ENCODE measurements around the gene C11orf21. TPM values are rescaled to one million over a fixed set of nuclear protein-coding genes. Genes with fewer than 3 reads are reported as not detected.
A peak's percentile ranks its signal among the peaks of the same experiment; 100 is the strongest.

Gene C11orf21
- polyA plus RNA-seq, 1 donor, result 22.7 TPM

GRCh38 chr11:2325123-2325522 is 23.4 kb upstream of the C11orf21 start:
- no peaks in the 10 kb centered on the region for H3K27me3 ChIP-seq (ENCODE audit: control insufficient read depth, insufficient read depth, low read length)
- no peaks in the 10 kb centered on the region for H3K9me3 ChIP-seq (ENCODE audit: control insufficient read depth, low read depth, low read length)
- H3K4me1 ChIP-seq (ENCODE audit: control insufficient read depth, insufficient read depth, low read length), result no peaks in the 10 kb centered on the region
- H3K4me3 ChIP-seq (ENCODE audit: low read length), result no peak overlapping the region
- H3K36me3 ChIP-seq (ENCODE audit: control insufficient read depth, insufficient read depth, low read length), result no peaks in the 10 kb centered on the region
- DNase-seq, result no peak
- no peak overlapping the region for H3K27ac ChIP-seq (ENCODE audit: low read length)
- no CpG with 5 or more reads among the region's 4 CpGs for WGBS (ENCODE audit: insufficient coverage, low lambda C conversion rate)

GRCh38 chr11:2321311-2321683 is 19.6 kb upstream of the C11orf21 start:
- Histone ChIP-seq H3K4me1 (ENCODE audit: control insufficient read depth, insufficient read depth, low read length) (no peaks in the 10 kb centered on the region), H3K9me3 (ENCODE audit: control insufficient read depth, low read depth, low read length) (peaks cover 11% of the 10 kb centered on the region), H3K27me3 (ENCODE audit: control insufficient read depth, insufficient read depth, low read length) (no peaks in the 10 kb centered on the region), H3K27ac (ENCODE audit: low read length) (no peak overlapping the region), H3K36me3 (ENCODE audit: control insufficient read depth, insufficient read depth, low read length) (no peaks in the 10 kb centered on the region), H3K4me3 (ENCODE audit: low read length) (no peak overlapping the region)
- DNase-seq, result no peak
- 80% methylated on average over 1 of the region's 6 CpGs for WGBS (ENCODE audit: insufficient coverage, low lambda C conversion rate)

- Histone ChIP-seq H3K4me1 (ENCODE audit: control insufficient read depth, insufficient read depth, low read length) (no peaks in the 10 kb centered on the region), H3K9me3 (ENCODE audit: control insufficient read depth, low read depth, low read length) (peaks cover 11% of the 10 kb centered on the region), H3K4me3 (ENCODE audit: low read length) (no peak overlapping the region), H3K27me3 (ENCODE audit: control insufficient read depth, insufficient read depth, low read length) (no peaks in the 10 kb centered on the region), H3K27ac (ENCODE audit: low read length) (no peak overlapping the region), H3K36me3 (ENCODE audit: control insufficient read depth, insufficient read depth, low read length) (no peaks in the 10 kb centered on the region)
- no CpG with 5 or more reads among the region's 23 CpGs for WGBS (ENCODE audit: insufficient coverage, low lambda C conversion rate)
- no peak for DNase-seq
Measured at GRCh38 chr11:2320568-2321310, 19.0 kb upstream of the C11orf21 start.

- Histone ChIP-seq H3K27ac (ENCODE audit: low read length) (no peak overlapping the region), H3K4me1 (ENCODE audit: control insufficient read depth, insufficient read depth, low read length) (no peaks in the 10 kb centered on the region), H3K36me3 (ENCODE audit: control insufficient read depth, insufficient read depth, low read length) (no peaks in the 10 kb centered on the region), H3K9me3 (ENCODE audit: control insufficient read depth, low read depth, low read length) (peaks cover 11% of the 10 kb centered on the region), H3K27me3 (ENCODE audit: control insufficient read depth, insufficient read depth, low read length) (no peaks in the 10 kb centered on the region), H3K4me3 (ENCODE audit: low read length) (no peak overlapping the region)
- DNase-seq, result no peak
- WGBS (ENCODE audit: insufficient coverage, low lambda C conversion rate), result no CpG with 5 or more reads among the region's 10 CpGs
Measured at GRCh38 chr11:2319791-2320472, 18.2 kb upstream of the C11orf21 start.

DNA sequence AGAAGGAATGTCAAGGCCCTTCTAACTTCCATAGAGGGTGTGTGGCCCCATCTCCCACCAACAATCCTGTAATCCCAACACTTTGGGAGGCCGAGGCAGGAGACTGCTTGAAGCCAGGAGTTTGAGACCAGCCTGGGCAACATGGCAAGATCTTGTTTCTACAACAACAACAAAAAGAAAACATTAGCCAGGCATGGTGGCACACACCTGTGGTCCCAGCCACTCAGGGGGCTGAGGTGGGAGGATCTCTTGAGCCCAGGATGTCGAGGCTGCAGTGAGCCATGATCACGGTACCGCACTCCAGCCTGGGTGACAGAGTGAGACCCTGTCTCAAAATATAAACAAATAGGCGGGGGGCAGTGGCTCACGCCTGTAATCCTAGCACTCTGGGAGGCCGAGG is 17.0 kb upstream of the C11orf21 start:
- Histone ChIP-seq H3K27ac (ENCODE audit: low read length) (no peak overlapping the region), H3K27me3 (ENCODE audit: control insufficient read depth, insufficient read depth, low read length) (no peaks in the 10 kb centered on the region), H3K4me3 (ENCODE audit: low read length) (no peak overlapping the region), H3K9me3 (ENCODE audit: control insufficient read depth, low read depth, low read length) (peaks cover 11% of the 10 kb centered on the region), H3K4me1 (ENCODE audit: control insufficient read depth, insufficient read depth, low read length) (peaks cover 7% of the 10 kb centered on the region), H3K36me3 (ENCODE audit: control insufficient read depth, insufficient read depth, low read length) (no peaks in the 10 kb centered on the region)
- WGBS (ENCODE audit: insufficient coverage, low lambda C conversion rate), result 83% methylated on average over 1 of the region's 7 CpGs
- no peak for DNase-seq

DNA sequence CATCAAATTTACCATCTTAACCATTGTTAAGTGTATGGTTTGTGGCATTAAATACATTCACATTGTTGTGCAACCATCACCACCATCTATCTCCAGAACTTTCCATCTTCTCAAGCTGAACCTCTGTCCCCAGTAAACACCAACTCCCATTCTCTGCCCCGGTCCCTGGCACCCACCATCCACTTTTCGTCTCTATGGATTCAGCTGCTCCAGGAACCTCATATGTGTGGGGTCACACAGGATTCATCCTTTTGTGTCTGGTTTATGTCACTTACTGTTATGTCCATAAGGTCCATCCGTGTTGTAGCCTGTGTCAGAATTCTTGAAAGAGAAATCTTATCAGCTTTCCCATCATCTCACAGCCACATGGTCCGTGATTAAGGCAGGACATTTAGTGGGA is 16.4 kb upstream of the C11orf21 start:
- H3K9me3 ChIP-seq (ENCODE audit: control insufficient read depth, low read depth, low read length), result peaks cover 11% of the 10 kb centered on the region
- no peaks in the 10 kb centered on the region for H3K27me3 ChIP-seq (ENCODE audit: control insufficient read depth, insufficient read depth, low read length)
- H3K36me3 ChIP-seq (ENCODE audit: control insufficient read depth, insufficient read depth, low read length), result no peaks in the 10 kb centered on the region
- no peak for DNase-seq
- H3K4me1 ChIP-seq (ENCODE audit: control insufficient read depth, insufficient read depth, low read length), result peaks cover 7% of the 10 kb centered on the region
- no peak overlapping the region for H3K4me3 ChIP-seq (ENCODE audit: low read length)
- no CpG with 5 or more reads among the region's 4 CpGs for WGBS (ENCODE audit: insufficient coverage, low lambda C conversion rate)
- no peak overlapping the region for H3K27ac ChIP-seq (ENCODE audit: low read length)

DNA sequence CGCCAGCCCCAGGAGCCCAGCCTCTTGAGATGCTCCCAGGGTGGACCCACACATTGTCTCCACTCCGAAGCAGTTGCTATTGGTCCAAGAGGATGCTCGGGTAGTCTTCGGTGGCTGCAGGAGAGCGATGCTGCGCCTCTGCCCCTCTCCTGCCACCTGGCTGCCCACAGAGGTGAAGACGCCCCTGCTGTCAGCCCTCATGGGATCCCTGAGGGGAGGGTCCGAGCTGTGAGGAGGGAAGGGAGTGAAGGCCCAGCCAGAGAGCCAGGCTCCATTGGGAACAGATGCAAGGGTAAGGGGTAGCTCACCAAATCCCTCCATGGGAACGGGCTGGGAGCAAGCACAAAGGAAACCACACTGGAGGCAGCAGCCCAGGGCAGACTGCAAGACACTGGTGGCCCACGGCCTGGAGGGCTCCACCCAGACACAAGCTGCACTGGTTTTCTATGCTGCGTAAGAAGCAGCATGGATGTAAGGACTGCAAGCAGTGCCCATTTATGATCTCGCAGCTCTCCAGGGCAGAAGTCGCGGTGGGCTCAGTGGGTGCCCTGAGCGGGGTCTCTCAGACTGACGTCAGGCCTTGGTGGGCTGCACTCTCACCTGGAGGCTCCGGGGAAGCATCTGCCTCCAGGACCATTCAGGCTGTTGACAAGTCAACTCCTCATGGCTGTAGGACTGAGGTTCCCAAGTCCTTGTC is 15.8 kb upstream of the C11orf21 start:
- Histone ChIP-seq H3K36me3 (ENCODE audit: control insufficient read depth, insufficient read depth, low read length) (no peaks in the 10 kb centered on the region), H3K27ac (ENCODE audit: low read length) (no peak overlapping the region), H3K4me1 (ENCODE audit: control insufficient read depth, insufficient read depth, low read length) (peaks cover 7% of the 10 kb centered on the region), H3K27me3 (ENCODE audit: control insufficient read depth, insufficient read depth, low read length) (no peaks in the 10 kb centered on the region), H3K9me3 (ENCODE audit: control insufficient read depth, low read depth, low read length) (peaks cover 11% of the 10 kb centered on the region), H3K4me3 (ENCODE audit: low read length) (no peak overlapping the region)
- DNase-seq, result no peak
- no CpG with 5 or more reads among the region's 17 CpGs for WGBS (ENCODE audit: insufficient coverage, low lambda C conversion rate)

DNA sequence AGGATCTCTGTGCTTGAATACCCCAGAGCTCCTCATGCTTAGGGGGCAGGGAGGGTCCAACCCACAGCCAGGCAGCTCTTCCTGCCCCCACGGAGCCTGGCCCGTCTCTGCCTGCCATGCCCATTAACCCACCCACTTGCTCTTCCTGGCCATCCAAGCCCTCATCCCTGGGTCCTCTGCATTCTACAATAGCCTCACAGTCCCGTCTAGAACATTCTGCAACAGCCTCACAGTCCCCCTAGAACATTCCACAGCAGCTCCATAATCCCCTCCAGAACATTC is 15.2 kb upstream of the C11orf21 start:
- H3K36me3 ChIP-seq (ENCODE audit: control insufficient read depth, insufficient read depth, low read length), result no peaks in the 10 kb centered on the region
- H3K4me3 ChIP-seq (ENCODE audit: low read length), result no peak overlapping the region
- no CpG with 5 or more reads among the region's 3 CpGs for WGBS (ENCODE audit: insufficient coverage, low lambda C conversion rate)
- H3K27ac ChIP-seq (ENCODE audit: low read length), result no peak overlapping the region
- H3K9me3 ChIP-seq (ENCODE audit: control insufficient read depth, low read depth, low read length), result peaks cover 11% of the 10 kb centered on the region
- peaks cover 10% of the 10 kb centered on the region for H3K4me1 ChIP-seq (ENCODE audit: control insufficient read depth, insufficient read depth, low read length)
- H3K27me3 ChIP-seq (ENCODE audit: control insufficient read depth, insufficient read depth, low read length), result no peaks in the 10 kb centered on the region
- no peak for DNase-seq

DNA sequence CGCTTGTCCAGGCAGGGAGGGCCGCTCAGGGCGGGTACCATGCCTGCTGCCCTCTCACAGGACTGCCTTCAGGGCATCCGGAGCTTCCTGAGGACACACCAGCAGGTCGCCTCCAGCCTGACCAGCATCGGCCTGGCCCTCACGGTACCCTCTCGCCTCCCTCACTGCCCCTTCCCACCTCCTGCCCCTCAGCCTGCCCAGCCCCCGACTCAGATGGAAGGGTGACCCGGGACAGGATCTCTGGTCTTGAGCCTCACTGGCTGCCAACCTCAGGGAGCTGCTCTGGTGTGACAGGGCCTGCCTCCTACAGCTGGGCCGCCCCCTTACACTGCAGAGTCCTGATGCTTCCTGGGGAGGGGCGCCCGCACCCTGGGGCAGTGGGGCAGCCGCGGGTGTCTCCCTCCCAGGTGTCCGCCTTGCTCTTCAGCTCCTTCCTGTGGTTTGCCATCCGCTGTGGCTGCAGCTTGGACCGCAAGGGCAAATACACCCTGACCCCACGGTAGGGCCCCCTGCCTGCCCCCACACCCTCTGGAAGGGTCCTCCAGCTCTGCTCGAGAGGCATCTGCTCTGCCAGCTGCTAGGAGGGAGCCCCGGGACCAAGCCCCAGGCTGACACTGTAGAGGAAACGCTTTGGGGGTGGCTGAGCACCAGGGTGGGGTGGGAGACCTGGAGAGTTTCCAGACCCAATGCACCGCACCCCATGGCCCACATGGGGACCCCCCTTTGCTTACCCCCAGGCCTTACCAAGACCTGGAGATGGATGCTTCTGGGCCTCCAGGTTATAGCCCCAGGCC is 14.6 kb upstream of the C11orf21 start:
- peaks cover 10% of the 10 kb centered on the region for H3K4me1 ChIP-seq (ENCODE audit: control insufficient read depth, insufficient read depth, low read length)
- no peak for DNase-seq
- no peak overlapping the region for H3K4me3 ChIP-seq (ENCODE audit: low read length)
- WGBS (ENCODE audit: insufficient coverage, low lambda C conversion rate), result no CpG with 5 or more reads among the region's 23 CpGs
- H3K27me3 ChIP-seq (ENCODE audit: control insufficient read depth, insufficient read depth, low read length), result no peaks in the 10 kb centered on the region
- no peak overlapping the region for H3K27ac ChIP-seq (ENCODE audit: low read length)
- peaks cover 11% of the 10 kb centered on the region for H3K9me3 ChIP-seq (ENCODE audit: control insufficient read depth, low read depth, low read length)
- H3K36me3 ChIP-seq (ENCODE audit: control insufficient read depth, insufficient read depth, low read length), result no peaks in the 10 kb centered on the region

DNA sequence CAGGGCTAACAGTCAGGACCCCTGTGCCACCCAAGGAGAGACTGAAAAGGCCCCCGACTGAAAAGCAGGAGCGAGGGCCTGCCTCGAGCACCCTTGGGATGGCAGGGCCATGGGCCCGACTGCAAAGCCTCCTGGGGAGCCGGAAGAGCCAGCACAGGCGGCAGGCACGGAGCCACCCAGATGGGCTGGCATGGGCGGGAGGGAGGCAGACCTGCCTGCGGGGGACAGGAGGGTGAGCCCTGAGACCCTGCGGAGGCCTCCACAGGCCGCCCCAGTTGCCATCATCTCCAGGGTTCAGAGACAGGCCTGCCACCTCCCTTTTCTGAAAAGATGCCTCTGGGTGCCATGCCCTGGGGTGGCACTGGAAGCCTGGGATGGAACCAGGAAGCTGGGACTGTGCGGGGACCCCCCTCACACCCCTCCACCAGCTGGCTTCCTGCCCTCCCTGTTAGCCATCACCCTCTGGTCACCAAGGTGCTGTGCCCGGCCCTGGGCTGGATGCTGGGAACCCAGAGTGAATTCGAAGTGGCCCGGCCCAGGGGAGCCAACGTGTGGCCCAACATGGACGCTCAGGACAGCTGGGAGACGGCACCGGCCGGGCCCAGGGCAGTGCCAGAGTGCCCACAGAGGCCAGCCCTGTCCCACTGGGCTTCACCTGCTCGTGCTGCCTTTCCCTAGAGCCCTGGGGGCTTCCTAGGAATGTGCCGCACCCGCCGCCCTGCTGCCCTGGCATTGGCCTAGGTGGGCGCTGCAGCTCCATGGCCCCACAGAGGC is 13.9 kb upstream of the C11orf21 start:
- H3K27me3 ChIP-seq (ENCODE audit: control insufficient read depth, insufficient read depth, low read length), result no peaks in the 10 kb centered on the region
- WGBS (ENCODE audit: insufficient coverage, low lambda C conversion rate), result no CpG with 5 or more reads among the region's 25 CpGs
- H3K4me3 ChIP-seq (ENCODE audit: low read length), result no peak overlapping the region
- H3K4me1 ChIP-seq (ENCODE audit: control insufficient read depth, insufficient read depth, low read length), result peaks cover 10% of the 10 kb centered on the region
- no peaks in the 10 kb centered on the region for H3K36me3 ChIP-seq (ENCODE audit: control insufficient read depth, insufficient read depth, low read length)
- H3K9me3 ChIP-seq (ENCODE audit: control insufficient read depth, low read depth, low read length), result peaks cover 11% of the 10 kb centered on the region
- peak overlapping the region; percentile 5 for H3K27ac ChIP-seq (ENCODE audit: low read length)
- DNase-seq, result no peak

Data from large intestine (tissue), 3 donors.